ENCODE results near the gene GAD2.

The GAD2 gene

DNA sequence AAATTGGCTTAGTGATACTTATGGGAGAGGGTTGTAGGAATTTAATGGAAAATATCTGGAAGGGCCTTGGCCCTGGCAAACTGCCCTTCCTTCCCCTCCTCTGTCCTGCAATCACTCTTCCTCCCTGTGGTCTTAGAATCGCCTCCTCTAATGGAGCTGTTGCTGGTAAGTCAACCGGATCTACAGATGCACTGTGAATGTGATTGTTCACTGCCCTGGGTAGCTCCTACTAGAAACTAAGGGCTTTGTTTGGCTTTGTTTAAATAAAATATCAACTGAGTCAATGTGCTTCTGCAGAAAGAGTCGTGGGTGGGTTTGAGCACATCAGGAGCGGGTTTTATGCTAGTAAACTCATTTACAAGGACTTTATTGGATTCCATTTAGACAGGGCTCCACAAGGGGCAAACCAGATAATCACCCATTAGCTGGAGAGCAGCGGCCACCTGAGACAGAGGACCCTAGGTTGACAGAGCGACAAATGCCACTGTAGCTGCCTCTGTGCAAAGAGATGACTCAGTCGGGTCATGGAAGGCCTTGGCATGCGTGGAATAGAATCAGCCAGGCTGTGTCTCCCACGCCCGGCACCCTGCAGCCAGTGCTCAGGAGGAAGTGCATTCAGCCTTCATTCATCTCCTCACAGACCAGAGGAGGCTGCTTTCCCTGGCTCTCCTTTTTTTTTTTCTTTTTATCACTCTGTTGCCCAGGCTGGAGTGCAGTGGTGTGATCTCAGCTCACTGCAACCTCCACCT, 97.9 kb downstream of the GAD2 start:
- in situ Hi-C loops (cut with HindIII; ENCODE audit: low sequenced_read_pairs), result no loop called here

GRCh38 chr10:26318672-26319071, 102.1 kb downstream of the GAD2 start:
- in situ Hi-C loops (cut with HindIII; ENCODE audit: low sequenced_read_pairs), result no loop called here

DNA sequence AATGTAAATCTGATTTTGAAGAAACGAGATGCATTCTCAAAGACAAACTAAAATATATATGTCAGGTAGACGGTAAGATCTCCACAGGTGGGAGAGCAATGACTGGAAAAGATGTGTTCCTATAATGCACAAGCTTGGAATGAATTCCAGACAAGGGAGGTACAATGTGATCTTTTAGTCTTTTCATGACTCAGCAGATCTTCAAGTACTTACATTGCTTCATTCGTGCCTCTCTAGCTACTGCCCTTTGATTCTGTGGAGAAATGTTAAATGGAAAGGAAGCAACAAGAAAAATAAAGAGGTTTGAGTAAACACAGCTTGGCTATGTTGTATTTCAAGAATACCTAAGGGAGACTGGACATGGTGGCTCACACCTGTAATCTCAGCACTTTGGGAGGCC, 106.6 kb downstream of the GAD2 start:
- in situ Hi-C loops (cut with HindIII; ENCODE audit: low sequenced_read_pairs), result no loop called here

DNA sequence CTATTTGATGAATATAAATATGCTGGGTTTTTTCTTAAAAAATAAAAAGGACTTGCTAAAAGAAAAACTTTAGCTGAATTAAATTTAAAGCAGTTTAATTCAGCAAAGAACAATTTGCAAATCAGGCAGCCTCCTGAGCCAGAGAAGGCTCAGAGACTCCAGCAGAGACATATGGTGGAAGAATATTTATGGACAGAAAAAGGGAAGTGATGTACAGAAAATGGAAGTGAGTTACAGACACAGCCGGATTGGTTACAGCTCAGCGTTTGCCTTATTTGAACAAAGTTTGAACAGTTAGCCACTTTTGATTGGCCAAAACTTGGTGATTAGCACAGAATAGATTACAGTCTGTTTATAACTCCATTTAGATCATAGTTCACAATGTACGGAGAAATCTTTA, 110.3 kb downstream of the GAD2 start:
- in situ Hi-C loops (cut with HindIII; ENCODE audit: low sequenced_read_pairs), result loop anchor here (25.0 kb wide), 1 partner anchor 235 kb away; no protein-coding TSS in a partner anchor

GRCh38 chr10:26327811-26328210, 111.2 kb downstream of the GAD2 start:
- in situ Hi-C loops (cut with HindIII; ENCODE audit: low sequenced_read_pairs), result loop anchor here (25.0 kb wide), 1 partner anchor 234 kb away; no protein-coding TSS in a partner anchor

DNA sequence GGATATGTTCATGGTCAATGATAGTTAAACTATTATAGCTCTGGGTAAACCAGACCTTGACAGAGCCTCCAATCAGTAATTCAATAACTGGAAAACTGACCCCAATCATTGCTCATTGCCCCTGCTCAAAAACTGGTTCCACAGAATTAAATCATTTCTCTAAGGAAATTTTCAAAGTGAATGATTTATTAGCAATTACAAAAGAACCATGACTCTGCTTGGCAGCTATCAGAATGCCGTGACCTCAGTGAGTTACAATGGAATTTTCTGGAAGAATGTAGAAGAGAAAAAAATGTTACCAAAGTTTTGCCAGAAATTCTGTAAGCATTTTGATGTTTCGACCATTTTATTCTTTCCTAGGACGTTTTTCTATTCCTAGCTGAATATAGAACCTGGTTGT, 114.8 kb downstream of the GAD2 start:
- in situ Hi-C loops (cut with HindIII; ENCODE audit: low sequenced_read_pairs), result loop anchor here (25.0 kb wide), 1 partner anchor 231 kb away; no protein-coding TSS in a partner anchor

DNA sequence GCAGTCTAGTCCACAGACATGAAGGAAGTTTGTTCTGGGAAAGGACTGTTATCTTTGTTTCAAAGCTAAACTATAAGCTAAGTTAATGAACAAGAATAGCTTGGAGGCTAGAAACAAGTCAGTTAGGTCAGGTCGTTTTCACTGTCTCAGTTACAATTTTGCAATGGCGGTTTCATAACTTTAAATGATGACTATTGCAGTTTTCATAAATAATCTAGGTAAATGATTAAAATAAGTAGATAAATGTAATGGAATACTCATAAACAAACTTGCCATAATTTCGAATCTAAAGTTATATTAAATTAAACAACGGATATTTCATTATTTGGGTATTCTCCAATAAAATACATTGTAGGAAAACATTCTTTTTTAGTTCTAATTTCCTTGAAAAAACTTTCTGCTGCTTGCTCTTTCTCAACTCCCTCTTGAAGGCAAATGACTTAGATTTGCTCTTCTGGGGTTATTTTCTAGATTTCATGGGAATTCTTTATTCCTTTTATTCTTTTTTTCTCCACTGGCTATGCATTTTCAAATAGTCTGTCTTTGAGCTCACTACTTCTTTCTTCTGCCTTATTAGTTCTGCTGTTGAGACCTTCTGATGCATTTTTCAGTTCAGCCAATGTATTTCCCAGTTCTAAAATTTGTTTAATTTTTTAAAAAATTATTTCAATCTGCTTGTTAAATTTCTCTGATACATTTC, 117.8 kb downstream of the GAD2 start:
- in situ Hi-C loops (cut with HindIII; ENCODE audit: low sequenced_read_pairs), result loop anchor here (25.0 kb wide), 1 partner anchor 228 kb away; no protein-coding TSS in a partner anchor

DNA sequence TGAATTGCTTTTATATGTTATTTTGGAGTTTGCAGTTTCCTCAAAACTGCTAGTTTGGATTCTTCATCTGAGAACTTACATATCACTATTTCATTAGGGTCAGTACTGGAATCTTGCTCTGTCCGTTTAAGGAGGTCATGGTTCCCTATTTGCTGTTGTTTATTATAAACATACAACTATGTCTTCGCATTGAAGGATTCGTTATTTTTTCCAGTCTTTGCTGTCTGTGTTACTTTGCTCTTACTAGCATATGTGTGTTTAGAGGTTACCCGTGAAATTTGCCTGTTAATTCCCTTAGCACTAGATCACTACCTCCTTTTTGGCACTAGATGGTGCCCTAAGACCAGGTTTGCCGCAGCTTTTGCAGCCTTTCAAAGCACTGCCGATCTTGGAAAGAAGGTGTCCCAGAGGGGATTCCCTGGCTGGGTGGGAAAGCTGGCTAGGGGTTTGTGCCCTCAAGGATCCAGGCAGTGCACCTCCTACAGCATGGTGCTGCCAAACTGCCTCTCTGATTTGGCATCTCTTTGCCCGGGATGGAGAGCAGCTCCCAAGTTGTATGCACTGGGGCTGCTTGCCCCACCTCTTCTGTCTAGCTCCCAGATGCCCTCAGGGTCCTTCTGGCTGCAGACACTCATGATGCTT, 118.5 kb downstream of the GAD2 start:
- in situ Hi-C loops (cut with HindIII; ENCODE audit: low sequenced_read_pairs), result loop anchor here (25.0 kb wide), 1 partner anchor 227 kb away; no protein-coding TSS in a partner anchor

GRCh38 chr10:26335574-26336093, 119.1 kb downstream of the GAD2 start:
- in situ Hi-C loops (cut with HindIII; ENCODE audit: low sequenced_read_pairs), result loop anchor here (25.0 kb wide), 1 partner anchor 227 kb away; no protein-coding TSS in a partner anchor

- in situ Hi-C loops (cut with HindIII; ENCODE audit: low sequenced_read_pairs), result loop anchor here (25.0 kb wide), 1 partner anchor 225 kb away; no protein-coding TSS in a partner anchor
These were observed 120.4 kb downstream of the GAD2 start for GRCh38 chr10:26336979-26337378.

DNA sequence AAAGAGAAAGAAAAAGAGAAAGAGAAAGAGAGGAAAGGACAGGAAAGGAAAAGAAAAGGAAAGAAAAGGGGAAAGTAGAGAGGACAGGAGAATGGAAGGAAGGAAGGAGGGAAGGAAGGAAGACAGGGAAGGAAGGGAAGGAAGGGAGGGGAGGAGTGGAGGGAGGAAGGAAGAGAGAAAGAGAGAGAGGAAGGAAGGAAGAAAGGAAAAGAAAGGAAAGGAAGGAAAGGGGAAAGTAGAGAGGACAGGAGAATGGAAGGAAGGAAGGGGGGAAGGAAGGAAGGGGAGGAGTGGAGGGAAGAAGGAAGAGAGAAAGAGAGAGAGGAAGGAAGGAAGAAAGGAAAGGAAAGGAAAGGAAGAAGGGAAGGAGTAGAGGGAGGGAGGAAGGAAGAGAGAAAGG, 125.1 kb downstream of the GAD2 start:
- in situ Hi-C loops (cut with HindIII; ENCODE audit: low sequenced_read_pairs), result loop anchor here (25.0 kb wide), 1 partner anchor 221 kb away; no protein-coding TSS in a partner anchor

GRCh38 chr10:26348821-26349417, 132.3 kb downstream of the GAD2 start:
- in situ Hi-C loops (cut with HindIII; ENCODE audit: low sequenced_read_pairs), result loop anchor here (25.0 kb wide), 1 partner anchor 213 kb away; no protein-coding TSS in a partner anchor

All from DLD1 (cell line).